ENCODE measurements around the gene F7.

F7 gene

DNA sequence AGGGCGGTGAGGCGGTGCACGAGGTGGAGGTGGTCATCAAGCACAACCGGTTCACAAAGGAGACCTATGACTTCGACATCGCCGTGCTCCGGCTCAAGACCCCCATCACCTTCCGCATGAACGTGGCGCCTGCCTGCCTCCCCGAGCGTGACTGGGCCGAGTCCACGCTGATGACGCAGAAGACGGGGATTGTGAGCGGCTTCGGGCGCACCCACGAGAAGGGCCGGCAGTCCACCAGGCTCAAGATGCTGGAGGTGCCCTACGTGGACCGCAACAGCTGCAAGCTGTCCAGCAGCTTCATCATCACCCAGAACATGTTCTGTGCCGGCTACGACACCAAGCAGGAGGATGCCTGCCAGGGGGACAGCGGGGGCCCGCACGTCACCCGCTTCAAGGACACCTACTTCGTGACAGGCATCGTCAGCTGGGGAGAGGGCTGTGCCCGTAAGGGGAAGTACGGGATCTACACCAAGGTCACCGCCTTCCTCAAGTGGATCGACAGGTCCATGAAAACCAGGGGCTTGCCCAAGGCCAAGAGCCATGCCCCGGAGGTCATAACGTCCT lies 43.4 kb downstream of the F7 start:
- no peak for DNase-seq (ENCODE audit: low read depth)
- no peak overlapping the region for H3K4me3 ChIP-seq (ENCODE audit: low read depth, low read length)
- TF ChIP-seq, protein P1, sequence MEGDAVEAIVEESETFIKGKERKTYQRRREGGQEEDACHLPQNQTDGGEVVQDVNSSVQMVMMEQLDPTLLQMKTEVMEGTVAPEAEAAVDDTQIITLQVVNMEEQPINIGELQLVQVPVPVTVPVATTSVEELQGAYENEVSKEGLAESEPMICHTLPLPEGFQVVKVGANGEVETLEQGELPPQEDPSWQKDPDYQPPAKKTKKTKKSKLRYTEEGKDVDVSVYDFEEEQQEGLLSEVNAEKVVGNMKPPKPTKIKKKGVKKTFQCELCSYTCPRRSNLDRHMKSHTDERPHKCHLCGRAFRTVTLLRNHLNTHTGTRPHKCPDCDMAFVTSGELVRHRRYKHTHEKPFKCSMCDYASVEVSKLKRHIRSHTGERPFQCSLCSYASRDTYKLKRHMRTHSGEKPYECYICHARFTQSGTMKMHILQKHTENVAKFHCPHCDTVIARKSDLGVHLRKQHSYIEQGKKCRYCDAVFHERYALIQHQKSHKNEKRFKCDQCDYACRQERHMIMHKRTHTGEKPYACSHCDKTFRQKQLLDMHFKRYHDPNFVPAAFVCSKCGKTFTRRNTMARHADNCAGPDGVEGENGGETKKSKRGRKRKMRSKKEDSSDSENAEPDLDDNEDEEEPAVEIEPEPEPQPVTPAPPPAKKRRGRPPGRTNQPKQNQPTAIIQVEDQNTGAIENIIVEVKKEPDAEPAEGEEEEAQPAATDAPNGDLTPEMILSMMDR (IDR thresholded peaks at IDR 0.05; ENCODE audit: control insufficient read depth, extremely low read depth, insufficient read depth): no peak

DNA sequence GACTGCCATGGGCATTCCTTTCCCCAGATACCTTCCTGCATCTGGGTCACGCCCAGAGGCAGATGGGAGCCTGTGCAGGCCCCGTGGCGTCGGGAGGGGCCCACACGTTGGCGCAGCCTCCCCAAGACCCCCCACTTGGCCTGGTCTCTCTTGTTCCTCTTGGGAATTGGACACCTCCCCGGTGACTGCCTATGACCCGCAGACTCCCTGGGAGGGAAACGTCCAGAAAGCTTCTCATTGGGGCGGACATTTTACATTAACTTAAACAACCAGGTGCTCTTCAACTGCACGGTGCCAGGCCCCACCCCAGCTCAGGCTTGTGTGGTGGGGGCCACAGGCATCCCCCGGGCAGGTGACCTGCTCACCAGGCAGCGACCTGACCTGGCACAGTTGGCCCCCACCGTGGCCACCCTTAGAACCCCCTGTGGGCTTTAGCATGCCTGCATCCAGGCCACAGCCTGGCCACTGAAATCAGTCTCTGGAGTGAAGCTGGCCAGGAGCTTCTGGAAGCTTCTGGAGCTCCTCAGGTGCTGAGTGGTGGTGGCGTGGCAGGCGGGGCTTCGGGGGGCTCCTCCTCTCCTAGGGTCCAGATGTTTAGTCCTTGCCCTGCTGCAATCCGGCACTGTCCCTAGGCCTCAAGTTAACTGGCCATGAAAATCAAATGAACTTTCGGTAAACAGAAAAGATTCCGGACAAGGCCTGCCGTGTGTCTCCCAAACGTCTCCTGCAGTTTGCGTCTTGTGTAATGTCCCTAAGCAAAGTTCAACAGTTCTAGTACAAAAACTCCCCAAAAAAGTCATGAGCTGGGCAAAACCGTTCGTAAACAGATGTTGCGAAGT lies 44.3 kb downstream of the F7 start:
- no peak for DNase-seq (ENCODE audit: low read depth)
- TF ChIP-seq, protein P1 (IDR thresholded peaks at IDR 0.05; ENCODE audit: control insufficient read depth, extremely low read depth, insufficient read depth): no peak
- H3K4me3 ChIP-seq (ENCODE audit: low read depth, low read length): no peak overlapping the region

DNA sequence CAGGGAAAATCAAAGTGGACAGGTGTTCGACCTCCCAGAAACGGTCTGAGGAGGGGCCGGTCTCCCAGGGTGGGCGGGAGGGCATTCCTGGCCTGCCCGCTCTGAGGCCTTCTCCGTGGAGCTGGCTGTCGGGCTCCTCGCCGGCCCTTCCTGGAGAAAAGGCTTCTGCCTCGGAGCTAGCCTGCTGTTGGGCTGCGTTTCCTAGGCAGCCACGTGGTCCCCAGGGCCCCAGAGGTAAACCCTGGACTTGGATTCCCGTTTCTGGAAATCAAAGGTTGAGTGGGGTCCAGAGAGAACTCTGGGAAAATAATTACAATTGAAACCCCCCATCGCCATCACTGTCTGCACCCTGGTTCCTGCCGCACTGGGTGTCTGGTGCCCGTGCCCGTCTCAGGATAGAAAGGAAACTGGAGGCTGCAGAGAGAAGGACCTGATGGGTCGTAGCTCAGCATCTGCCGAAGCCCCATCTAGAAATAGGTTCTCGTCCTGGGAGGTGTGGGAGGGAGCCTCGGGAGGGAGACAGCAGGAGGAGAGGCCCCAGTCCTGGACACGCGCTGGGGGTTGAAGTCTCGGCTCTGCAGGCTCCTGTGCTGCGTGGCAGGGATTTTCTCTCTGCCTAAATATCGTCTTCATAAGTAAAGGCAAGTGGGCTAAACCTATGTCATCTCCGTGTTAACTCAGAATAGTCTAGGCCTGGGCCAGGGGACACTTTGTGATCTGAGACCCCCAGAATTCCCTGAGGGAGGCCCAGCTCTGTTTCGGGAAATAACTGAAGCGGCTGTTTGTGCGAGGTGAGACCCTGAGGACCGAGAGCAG lies 45.2 kb downstream of the F7 start:
- no peak for DNase-seq (ENCODE audit: low read depth)
- no peak overlapping the region for H3K4me3 ChIP-seq (ENCODE audit: low read depth, low read length)
- TF ChIP-seq, protein P1 (IDR thresholded peaks at IDR 0.05; ENCODE audit: control insufficient read depth, extremely low read depth, insufficient read depth): no peak

DNA sequence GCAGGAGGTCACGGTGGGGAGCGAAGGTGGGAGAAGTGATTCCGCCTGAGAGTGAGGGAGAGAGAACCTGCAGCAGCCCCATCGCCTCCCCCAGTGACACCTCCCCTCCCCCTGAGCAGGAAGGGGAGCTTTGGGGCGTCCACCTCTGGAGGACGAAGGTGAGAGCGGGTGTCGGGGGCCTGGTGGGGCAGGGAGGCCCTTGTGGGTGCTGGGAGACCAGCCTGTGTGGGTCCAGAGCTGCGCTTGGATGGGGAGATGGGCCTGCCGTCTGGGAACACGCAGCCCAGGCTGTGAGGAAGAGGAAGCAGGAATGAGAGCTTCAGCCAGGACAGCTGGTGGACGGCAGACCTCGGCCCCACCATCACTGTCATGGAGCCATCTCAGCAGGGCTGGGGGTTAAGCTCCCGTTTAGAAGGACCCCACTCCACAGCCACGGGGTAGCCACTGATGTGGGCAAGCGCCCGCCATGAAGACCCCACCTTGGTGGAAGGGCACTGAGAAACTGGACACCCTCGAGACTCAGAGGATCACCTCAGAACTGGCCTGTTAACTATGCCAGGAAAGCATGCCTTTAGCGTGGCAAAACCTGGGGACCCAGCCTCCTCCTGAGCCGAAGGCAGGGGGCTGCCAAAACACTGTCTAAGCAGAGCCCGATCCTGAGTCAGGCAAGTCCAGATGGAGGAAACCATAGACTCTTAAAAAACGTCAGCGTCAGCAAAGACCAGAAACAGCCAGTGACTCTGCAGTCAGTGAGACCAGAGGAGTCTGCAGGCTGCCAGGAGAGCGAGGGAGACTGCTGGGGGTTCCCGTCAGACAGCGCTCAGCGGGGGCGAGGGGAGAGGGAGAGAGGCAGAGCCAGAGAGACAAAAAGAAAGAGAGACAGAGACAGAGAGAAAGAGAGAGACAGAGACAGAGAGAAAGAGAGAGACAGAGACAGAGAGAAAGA lies 46.4 kb downstream of the F7 start:
- TF ChIP-seq, protein P1 (IDR thresholded peaks at IDR 0.05; ENCODE audit: control insufficient read depth, extremely low read depth, insufficient read depth): no peak
- DNase-seq (ENCODE audit: low read depth): no peak

DNA sequence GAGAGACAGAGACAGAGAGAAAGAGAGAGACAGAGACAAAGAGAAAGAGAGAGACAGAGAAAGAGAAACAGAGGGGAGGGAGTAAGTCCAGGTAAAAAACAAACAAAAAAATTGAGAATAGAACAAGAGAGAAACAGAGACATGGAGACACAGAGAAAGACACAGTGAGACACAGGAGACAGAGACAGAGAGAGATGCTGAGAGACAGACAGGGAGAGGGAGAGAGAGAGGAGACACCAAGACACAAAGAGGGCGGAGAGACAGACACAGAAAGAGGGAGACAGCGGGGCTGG lies 47.0 kb downstream of the F7 start:
- TF ChIP-seq, protein P1 (IDR thresholded peaks at IDR 0.05; ENCODE audit: control insufficient read depth, extremely low read depth, insufficient read depth): no peak
- H3K4me3 ChIP-seq (ENCODE audit: low read depth, low read length): no peak overlapping the region
- DNase-seq (ENCODE audit: low read depth): no peak

More for the DNA sequence above, 46.4 kb downstream of the F7 start:
- no peak overlapping the region for H3K4me3 ChIP-seq (ENCODE audit: low read depth, low read length)
